Measurements from ENCODE around the gene PPP1R9A.

The PPP1R9A gene

DNA sequence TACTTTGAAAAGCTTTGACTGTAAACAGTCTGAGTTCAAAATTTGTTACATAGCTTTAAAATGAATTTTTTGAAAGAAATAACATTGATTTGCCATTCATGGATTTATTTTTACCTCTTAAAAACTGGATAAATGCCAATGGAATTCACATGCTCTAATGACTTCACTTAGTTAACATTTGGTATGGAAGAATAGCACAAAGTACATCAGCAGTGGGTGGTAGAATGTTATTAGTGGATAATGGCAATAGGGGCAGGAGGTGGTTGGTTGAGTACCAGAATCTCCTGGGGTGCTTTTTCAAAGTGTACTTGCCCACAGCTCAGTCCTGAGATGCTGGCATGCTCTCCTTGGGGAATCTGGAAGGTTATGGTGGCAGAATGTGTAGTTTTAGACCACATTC lies 4.7 kb downstream of the PPP1R9A start:
- no peak for DNase-seq

DNA sequence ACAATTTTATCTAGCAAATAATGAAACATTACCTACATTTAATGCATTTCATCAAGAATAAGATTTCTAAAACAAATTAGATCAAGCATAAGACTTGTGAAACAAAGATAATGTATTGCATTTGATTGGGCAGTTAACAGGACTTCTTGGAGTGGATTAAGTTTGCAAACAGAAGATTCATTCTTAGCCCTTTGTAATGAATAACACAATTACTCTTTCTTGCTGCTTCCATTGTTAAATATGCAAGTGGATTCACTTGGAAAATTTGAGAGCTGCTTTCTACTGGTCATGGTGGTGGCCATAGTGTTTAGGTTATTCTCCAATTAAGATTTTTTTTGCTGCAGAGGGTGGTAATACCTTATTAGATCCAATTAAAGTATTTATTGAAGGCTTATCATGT lies 6.0 kb downstream of the PPP1R9A start:
- no peak for DNase-seq

- DNase-seq = no peak
These were observed 14.5 kb downstream of the PPP1R9A start for GRCh38 chr7:94921911-94922310.

- no peak for DNase-seq
These were observed 15.1 kb downstream of the PPP1R9A start for GRCh38 chr7:94922457-94922856.

DNA sequence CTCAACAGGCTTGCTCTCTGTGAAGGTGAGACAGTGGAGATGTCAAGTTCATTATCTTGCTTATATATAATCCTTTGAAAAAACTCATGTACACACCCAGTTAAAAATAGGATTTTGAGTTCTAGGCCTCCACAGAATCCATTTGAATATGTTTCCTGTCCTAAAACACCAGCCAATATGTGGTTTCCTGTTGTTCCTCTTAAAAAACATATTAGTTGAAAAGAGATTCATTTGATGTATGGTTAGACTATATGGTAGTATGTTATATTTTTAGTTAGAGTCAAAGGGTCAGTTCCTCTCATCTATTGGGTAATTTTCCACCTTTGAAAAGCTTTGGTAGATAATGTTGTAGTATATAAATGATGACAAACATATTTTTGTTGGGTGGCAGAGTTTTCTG lies 16.0 kb downstream of the PPP1R9A start:
- no peak for DNase-seq

GRCh38 chr7:94928168-94928707 lies 20.8 kb downstream of the PPP1R9A start:
- DNase-seq = no peak

GRCh38 chr7:94933256-94933990 lies 26.0 kb downstream of the PPP1R9A start:
- no peak for DNase-seq

DNA sequence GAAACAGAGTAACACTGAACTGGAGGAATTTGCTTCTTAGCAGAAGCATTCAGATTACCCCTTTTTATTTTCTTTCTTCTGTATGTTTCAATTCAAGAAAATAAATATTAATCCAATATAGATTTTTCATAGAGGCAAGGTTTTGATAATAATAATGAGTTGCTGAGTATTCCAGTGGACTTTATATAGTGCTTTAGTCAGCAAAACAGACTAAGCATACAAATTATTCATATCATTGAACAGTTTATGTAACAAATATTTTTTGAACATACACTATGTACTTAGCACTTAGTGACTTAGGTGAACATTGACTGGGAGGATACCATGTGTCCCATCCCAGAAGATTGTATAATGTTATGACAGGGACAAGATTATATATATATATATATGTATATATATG lies 32.0 kb downstream of the PPP1R9A start:
- DNase-seq = no peak

DNA sequence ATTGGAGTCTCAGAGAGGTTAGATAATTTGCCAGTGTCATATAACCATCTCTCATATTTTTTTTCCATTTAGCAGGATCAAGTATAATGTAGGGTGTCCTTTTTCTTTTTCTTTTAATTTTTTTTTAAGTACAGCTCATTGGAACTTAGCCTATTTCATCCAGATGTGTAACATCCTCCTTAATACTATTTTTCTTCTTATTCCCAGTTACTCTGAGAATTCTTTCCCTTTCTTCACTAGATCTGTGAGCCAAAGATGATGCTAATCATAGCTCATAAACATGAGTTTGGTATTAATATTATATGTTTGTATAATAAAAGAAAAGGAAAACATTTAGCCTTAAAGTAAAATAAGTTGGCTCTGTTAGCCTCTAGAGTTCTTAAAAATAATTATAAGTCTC lies 32.8 kb downstream of the PPP1R9A start:
- DNase-seq = no peak

DNA sequence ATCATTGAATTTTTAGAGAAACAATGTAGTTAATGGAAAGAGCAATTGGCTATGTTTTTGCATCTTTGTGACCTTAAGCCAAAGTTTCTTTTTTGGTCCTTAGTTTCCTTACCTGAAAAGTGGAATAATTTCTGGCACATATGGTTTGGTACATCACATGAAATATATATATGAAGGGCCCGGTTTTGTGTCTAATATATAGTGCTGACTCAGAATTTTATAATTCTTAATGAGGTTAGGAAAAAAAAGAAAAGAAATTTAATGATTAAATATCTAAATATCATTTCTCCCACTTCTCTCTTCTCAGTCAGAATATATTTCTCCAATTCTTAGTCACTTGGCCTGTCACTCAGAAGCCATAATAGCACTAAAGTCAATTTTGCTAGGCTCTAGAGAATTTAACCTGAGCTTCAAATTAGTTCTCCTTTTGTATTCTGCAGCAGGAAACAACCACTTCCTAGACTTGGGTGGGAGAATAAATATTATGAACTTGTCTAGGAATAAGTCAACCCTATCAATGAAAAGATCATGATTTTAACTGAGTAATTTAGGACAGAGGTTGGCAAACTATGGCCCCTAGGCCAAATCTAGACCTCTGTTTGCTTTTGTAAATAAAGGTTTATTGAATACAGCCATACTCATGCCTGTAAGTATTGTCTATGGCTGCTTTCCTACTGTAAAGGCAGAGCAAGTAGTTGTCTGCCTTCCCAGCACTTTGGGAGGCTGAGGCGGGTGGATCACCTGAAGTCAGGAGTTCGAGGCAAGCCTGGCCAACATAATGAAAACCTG lies 34.6 kb downstream of the PPP1R9A start:
- DNase-seq = no peak

DNA sequence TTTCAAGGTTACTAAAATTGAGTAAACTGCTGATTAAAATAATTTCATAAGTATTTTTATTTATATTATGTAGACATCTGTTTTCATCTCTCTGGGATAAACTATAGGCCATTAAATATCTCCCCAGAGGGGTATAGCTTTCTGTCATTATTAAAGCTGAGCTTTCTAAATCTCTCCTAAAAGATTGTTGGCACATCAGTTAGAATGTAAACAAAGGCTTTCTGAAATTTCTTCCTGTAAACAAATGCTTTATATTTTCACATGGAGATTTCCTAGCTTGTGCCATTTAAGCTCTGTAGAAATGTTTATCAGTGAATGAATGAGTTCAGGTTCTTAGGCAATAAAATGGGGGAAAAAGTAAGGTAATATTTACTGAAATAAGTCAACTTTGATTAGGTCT lies 35.7 kb downstream of the PPP1R9A start:
- DNase-seq = no peak

DNA sequence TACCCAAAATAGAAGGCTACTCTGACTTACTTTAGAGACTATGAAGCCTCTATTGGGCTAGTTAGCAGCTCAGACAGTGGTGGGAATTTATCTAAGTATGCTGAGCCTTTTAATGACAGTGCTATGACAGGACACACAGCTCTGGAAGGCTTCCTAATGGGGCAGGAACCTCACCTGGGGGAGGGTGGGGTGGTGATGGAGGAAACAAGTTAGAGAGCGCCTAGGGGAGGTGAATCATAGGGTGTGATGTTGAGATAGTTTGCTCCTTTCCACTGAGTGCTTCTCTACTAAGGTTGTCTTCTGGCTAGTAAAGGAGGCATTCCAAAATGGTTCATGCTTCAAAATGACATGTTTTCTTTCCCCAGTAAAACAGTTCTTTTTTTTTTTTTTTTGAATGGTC lies 42.1 kb downstream of the PPP1R9A start:
- DNase-seq = no peak

DNA sequence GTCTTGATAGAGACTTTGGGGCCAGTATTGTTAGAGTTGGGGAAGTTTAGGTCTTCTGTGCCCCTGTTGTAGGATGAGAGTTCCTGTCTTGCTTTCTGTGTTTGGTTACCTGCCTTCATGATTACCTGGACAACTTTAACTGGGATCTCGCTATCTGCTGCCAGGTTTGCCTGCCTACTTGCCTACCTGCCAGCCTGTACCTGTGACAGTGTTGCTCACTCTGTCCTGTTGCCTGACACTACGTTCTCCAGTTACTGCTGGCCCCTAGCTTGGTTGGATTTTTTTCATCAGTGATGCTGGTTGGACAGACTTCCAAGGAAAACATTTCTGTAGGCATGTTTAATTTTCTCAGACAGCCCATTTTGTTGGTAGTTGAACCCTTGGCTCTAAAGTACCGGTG lies 48.4 kb downstream of the PPP1R9A start:
- no peak for DNase-seq

GRCh38 chr7:94957061-94957460 lies 49.7 kb downstream of the PPP1R9A start:
- no peak for DNase-seq

DNA sequence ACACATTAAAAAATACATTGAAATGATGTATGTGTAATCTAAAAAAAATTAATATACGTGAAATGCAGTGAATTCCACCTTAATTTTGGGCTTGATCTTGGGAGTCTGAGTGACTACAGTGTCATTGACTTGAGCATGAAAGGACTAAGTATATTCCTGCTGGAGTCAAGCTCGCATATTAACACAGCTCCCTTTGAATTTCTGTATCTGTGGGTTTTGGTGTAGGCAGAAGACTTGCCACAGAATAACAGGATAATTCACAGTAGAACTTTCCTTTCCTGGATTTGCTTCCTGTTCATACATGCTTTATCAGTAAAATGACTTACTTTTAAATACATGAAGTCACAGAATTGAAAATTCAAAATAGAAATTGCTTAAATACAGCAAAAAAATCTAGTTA lies 55.3 kb downstream of the PPP1R9A start:
- no peak for DNase-seq

GRCh38 chr7:94969434-94970084 lies 62.2 kb downstream of the PPP1R9A start:
- no peak for DNase-seq

DNA sequence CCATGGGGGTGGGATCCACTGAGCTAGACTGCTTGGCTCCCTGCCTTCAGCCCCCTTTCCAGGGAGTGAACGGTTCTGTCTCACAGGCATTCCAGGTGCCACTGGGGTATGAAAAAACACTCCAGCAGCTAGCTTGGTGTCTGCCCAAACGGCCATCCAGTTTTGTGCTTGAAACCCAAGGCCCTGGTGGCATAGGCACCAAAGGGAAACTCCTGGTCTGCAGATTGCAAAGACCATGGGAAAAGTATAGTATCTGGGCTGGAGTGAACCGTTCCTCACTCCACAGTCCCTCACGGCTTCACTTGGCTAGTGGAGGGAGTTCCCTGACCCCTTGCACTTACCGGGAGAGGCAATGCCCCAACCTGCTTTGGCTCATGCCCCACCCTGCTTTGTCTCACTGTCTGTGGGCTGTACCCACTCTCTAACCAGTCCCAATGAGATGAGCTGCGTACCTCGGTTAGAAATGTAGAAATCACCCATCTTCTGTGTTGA lies 62.7 kb downstream of the PPP1R9A start:
- no peak for DNase-seq

- DNase-seq = no peak
These were observed 63.9 kb downstream of the PPP1R9A start for GRCh38 chr7:94971051-94971867.

DNA sequence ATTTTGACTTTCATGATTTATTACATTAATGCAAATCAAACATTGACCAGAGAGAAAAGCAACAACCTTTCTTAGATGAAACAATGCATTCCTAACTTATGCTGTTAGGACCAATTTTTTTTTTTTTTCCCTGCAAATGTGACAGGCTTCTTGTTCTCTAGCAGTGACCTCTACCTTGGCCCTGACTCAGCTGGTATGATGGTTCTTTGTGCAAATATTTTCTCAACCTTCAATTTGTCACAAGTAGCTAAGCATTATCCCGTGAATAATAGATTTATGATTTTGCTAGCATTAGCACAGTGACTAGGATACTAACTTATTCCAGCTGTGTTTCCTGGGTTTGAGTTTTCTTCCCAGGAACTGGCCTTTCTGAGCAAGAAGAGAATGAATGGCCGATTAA lies 64.9 kb downstream of the PPP1R9A start:
- DNase-seq = no peak

DNA sequence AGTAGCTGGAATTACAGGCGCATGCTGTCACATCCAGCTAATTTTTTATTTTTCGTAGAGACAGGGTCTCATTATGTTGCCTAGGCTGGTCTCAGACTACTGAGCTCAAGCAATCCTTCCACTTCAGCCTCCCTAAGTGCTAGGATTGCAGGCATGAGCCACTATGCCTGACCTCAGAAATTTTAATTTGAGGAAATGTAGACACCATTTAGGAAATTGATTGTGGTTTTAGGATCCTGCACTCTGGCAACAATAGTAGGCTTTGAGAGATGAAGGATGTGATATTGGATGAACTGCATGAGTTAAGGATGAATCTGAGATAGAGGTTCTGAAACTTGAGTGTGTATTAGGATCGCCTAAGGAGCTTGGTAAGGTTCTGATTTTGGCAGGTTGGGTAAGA lies 66.5 kb downstream of the PPP1R9A start:
- no peak for DNase-seq

- DNase-seq = no peak
These were observed 67.0 kb downstream of the PPP1R9A start for GRCh38 chr7:94974423-94974822.

GRCh38 chr7:94975336-94975735 lies 67.9 kb downstream of the PPP1R9A start:
- no peak for DNase-seq

Measured in activated CD8-positive, alpha-beta memory T cell treated with anti-CD3 and anti-CD28 coated beads, Interleukin-2, amount 50 U/mL, for 4 hours (primary cell).